ENCODE measurements around the gene ATG10. TPM values are rescaled to one million over a fixed set of nuclear protein-coding genes. Genes with fewer than 3 reads are reported as not detected.

Gene ATG10
- total and polyA plus RNA-seq, 2 of the 13 experiments (the other 11 are each of a cell fraction or from before 2014, with no cell fraction given) = 2.0 to 5.7 TPM

- TF ChIP-seq ZNF670 (CRISPR knock-in tag; IDR thresholded peaks at IDR 0.05; ENCODE audit: borderline replicate concordance) (no peak), PHF8 (CRISPR knock-in tag; IDR thresholded peaks at IDR 0.05) (peak; percentile 96), POLR2AphosphoS2 (IDR thresholded peaks at IDR 0.05; ENCODE audit: low read depth, low read length) (no peak), SMAD9 (CRISPR knock-in tag; IDR thresholded peaks at IDR 0.05) (no peak), DDIT3 (CRISPR knock-in tag; IDR thresholded peaks at IDR 0.05) (no peak), TBX3 (IDR thresholded peaks at IDR 0.05; ENCODE audit: borderline replicate concordance) (no peak), KDM6A (CRISPR knock-in tag; IDR thresholded peaks at IDR 0.05; ENCODE audit: low read depth) (no peak), HCFC1 (IDR thresholded peaks at IDR 0.05; ENCODE audit: low read depth, low read length) (no peak), ZNF350 (CRISPR knock-in tag; IDR thresholded peaks at IDR 0.05; ENCODE audit: borderline replicate concordance, low read depth) (peak; percentile 82), GABPB1 (CRISPR knock-in tag; IDR thresholded peaks at IDR 0.05) (peak; percentile 85), FOXC1 (CRISPR knock-in tag; IDR thresholded peaks at IDR 0.05; ENCODE audit: borderline replicate concordance) (peak; percentile 96), NFRKB (IDR thresholded peaks at IDR 0.05) (no peak), SNAI1 (CRISPR knock-in tag; IDR thresholded peaks at IDR 0.05; ENCODE audit: borderline replicate concordance) (no peak), MBD4 (IDR thresholded peaks at IDR 0.05; ENCODE audit: borderline replicate concordance, low read length) (no peak), ZMYM4 (CRISPR knock-in tag; IDR thresholded peaks at IDR 0.05) (peak; percentile 93), ZNF317 (CRISPR knock-in tag; IDR thresholded peaks at IDR 0.05) (0 out of 2 replicates have a peak, but pooled peaks have one; percentile 51), ZNF710 (CRISPR knock-in tag; IDR thresholded peaks at IDR 0.05; ENCODE audit: borderline replicate concordance) (peak; percentile 83; the same call in 1 of the 2 replicates)
- TF ChIP-seq, protein P1, sequence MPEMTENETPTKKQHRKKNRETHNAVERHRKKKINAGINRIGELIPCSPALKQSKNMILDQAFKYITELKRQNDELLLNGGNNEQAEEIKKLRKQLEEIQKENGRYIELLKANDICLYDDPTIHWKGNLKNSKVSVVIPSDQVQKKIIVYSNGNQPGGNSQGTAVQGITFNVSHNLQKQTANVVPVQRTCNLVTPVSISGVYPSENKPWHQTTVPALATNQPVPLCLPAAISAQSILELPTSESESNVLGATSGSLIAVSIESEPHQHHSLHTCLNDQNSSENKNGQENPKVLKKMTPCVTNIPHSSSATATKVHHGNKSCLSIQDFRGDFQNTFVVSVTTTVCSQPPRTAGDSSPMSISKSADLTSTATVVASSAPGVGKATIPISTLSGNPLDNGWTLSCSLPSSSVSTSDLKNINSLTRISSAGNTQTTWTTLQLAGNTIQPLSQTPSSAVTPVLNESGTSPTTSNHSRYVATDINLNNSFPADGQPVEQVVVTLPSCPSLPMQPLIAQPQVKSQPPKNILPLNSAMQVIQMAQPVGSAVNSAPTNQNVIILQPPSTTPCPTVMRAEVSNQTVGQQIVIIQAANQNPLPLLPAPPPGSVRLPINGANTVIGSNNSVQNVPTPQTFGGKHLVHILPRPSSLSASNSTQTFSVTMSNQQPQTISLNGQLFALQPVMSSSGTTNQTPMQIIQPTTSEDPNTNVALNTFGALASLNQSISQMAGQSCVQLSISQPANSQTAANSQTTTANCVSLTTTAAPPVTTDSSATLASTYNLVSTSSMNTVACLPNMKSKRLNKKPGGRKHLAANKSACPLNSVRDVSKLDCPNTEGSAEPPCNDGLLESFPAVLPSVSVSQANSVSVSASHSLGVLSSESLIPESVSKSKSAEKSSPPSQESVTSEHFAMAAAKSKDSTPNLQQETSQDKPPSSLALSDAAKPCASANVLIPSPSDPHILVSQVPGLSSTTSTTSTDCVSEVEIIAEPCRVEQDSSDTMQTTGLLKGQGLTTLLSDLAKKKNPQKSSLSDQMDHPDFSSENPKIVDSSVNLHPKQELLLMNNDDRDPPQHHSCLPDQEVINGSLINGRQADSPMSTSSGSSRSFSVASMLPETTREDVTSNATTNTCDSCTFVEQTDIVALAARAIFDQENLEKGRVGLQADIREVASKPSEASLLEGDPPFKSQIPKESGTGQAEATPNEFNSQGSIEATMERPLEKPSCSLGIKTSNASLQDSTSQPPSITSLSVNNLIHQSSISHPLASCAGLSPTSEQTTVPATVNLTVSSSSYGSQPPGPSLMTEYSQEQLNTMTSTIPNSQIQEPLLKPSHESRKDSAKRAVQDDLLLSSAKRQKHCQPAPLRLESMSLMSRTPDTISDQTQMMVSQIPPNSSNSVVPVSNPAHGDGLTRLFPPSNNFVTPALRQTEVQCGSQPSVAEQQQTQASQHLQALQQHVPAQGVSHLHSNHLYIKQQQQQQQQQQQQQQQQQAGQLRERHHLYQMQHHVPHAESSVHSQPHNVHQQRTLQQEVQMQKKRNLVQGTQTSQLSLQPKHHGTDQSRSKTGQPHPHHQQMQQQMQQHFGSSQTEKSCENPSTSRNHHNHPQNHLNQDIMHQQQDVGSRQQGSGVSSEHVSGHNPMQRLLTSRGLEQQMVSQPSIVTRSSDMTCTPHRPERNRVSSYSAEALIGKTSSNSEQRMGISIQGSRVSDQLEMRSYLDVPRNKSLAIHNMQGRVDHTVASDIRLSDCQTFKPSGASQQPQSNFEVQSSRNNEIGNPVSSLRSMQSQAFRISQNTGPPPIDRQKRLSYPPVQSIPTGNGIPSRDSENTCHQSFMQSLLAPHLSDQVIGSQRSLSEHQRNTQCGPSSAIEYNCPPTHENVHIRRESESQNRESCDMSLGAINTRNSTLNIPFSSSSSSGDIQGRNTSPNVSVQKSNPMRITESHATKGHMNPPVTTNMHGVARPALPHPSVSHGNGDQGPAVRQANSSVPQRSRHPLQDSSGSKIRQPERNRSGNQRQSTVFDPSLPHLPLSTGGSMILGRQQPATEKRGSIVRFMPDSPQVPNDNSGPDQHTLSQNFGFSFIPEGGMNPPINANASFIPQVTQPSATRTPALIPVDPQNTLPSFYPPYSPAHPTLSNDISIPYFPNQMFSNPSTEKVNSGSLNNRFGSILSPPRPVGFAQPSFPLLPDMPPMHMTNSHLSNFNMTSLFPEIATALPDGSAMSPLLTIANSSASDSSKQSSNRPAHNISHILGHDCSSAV (CRISPR knock-in tag; IDR thresholded peaks at IDR 0.05; ENCODE audit: borderline replicate concordance) = no peak
These were observed at the start of gene ATG10 (continued) for GRCh38 chr5:81971712-81972491.
